PC-3 (cell line): ENCODE measurements around the gene SOSTDC1. TPM values are rescaled to one million over a fixed set of nuclear protein-coding genes. Genes with fewer than 3 reads are reported as not detected.
"Not testable (repeated sequence)": the region's sequence is repeated elsewhere in the genome, so short reads cannot be mapped to it uniquely, and the experiment has no call there.

ENCODE experiments used
- ATAC-seq: fragments of 200-7000 bp; cut with Tn5 transposase; 2 replicates; pipeline ENCODE4 v1.9.1; 2020; ENCODE audit warnings: mild to moderate bottlenecking, moderate library complexity
- BruUV-seq: library from RNA; stranded (reverse); fragments of 400-500 nt; replicated peaks from 2 replicates; lab custom pipeline; 2021; lab: Mats Ljungman, UMichigan
- CTCF ChIA-PET: fragments of 300-600 bp; sonication (Branson Sonifier 250); formaldehyde crosslinking; loops from one replicate; lab custom pipeline; 2022; ENCODE audit warnings: antibody characterized with exemption; lab: Charles Lee
- POLR2A ChIA-PET: fragments of 300-600 bp; sonication (Branson Sonifier 250); formaldehyde crosslinking; loops from one replicate; lab custom pipeline; 2022; ENCODE audit warnings: antibody characterized with exemption; ENCODE audit not compliant: unreplicated experiment; lab: Charles Lee
- DNase-seq: peaks from one replicate; pipeline ENCODE4 v3.0.0-alpha.2; 2015
- H2AFZ ChIP-seq: fragments of 300-600 bp; sonication (generic); 2 replicates; pipeline ENCODE4 v1.6.0; 2016; ENCODE audit warnings: antibody characterized with exemption, low read length
- H3F3A ChIP-seq: fragments of 300-600 bp; sonication (generic); one replicate; pipeline ENCODE4 v1.6.0; 2017; ENCODE audit warnings: antibody characterized with exemption, low read length, control low read depth, mild to moderate bottlenecking; ENCODE audit not compliant: unreplicated experiment
- H3K27ac ChIP-seq: fragments of 300-600 bp; sonication (generic); 2 replicates; pipeline ENCODE4 v1.5.1; 2016; ENCODE audit warnings: mild to moderate bottlenecking, low read length
- H3K27me3 ChIP-seq: fragments of 300-600 bp; sonication (generic); 2 replicates; pipeline ENCODE4 v1.6.1; 2016; ENCODE audit warnings: low read length, mixed read lengths
- H3K36me3 ChIP-seq: fragments of 300-600 bp; sonication (generic); 2 replicates; pipeline ENCODE4 v1.6.1; 2016; ENCODE audit warnings: low read depth, mixed run types, low read length, mixed read lengths
- H3K4me1 ChIP-seq: fragments of 300-600 bp; sonication (generic); 2 replicates; pipeline ENCODE4 v1.5.1; 2016; ENCODE audit warnings: low read length; ENCODE audit not compliant: insufficient read depth
- H3K4me2 ChIP-seq: fragments of 300-600 bp; sonication (generic); 2 replicates; pipeline ENCODE4 v1.6.0; 2016; ENCODE audit warnings: low read length
- H3K4me3 ChIP-seq: fragments of 300-600 bp; sonication (generic); 2 replicates; pipeline ENCODE4 v1.5.1; 2016; ENCODE audit warnings: mild to moderate bottlenecking, low read length, mixed read lengths
- H3K79me2 ChIP-seq: fragments of 300-600 bp; sonication (generic); 2 replicates; pipeline ENCODE4 v1.6.1; 2017; ENCODE audit warnings: low read length, mixed read lengths
- H3K9ac ChIP-seq: fragments of 300-600 bp; sonication (generic); 2 replicates; pipeline ENCODE4 v1.6.0; 2016; ENCODE audit warnings: mild to moderate bottlenecking, low read length
- H3K9me2 ChIP-seq: fragments of 300-600 bp; sonication (generic); replicated peaks from 2 replicates; pipeline ENCODE4 v1.6.1; 2016; ENCODE audit warnings: mixed run types, low read length, mixed read lengths
- H3K9me3 ChIP-seq: fragments of 300-600 bp; sonication (generic); 2 replicates; pipeline ENCODE4 v1.6.1; 2016; ENCODE audit warnings: low read length, mixed read lengths
- H4K20me1 ChIP-seq: fragments of 300-600 bp; sonication (generic); 2 replicates; pipeline ENCODE4 v1.6.1; 2016; ENCODE audit warnings: low read length, mixed read lengths
- EZH2 ChIP-seq: fragments of 300-600 bp; sonication (generic); IDR thresholded peaks from one replicate; pipeline ENCODE4 v1.6.1; 2017; ENCODE audit warnings: antibody characterized with exemption, mild to moderate bottlenecking, low read length; ENCODE audit not compliant: unreplicated experiment
- EZH2phosphoT487 ChIP-seq: fragments of 300-600 bp; sonication (generic); IDR thresholded peaks from 2 replicates; pipeline ENCODE4 v1.6.1; 2018; ENCODE audit warnings: mild to moderate bottlenecking, antibody characterized with exemption, low read length, borderline replicate concordance
- intact Hi-C: fragments of 100-400 bp; cut with micrococcal nuclease; formaldehyde crosslinking; loops from 2 replicates; pipeline ENCODE4 v1.9.0; 2023
- total RNA-seq: library from RNA; depleted of rRNA; stranded (reverse); fragments of >200 nt; gene quantifications from 2 replicates; pipeline ENCODE4 v1.2.3, GENCODE V29; 2014
- TF ChIP-seq, protein P1 (sequence below): fragments of 300-600 bp; sonication (generic); conservative IDR thresholded peaks from 2 replicates; pipeline ENCODE4 v1.5.1; 2017; ENCODE audit warnings: antibody characterized with exemption, low read depth, mild to moderate bottlenecking, low read length

The SOSTDC1 gene
- total RNA-seq, 1 experiment from 2014 or later = 0.22 TPM

DNA sequence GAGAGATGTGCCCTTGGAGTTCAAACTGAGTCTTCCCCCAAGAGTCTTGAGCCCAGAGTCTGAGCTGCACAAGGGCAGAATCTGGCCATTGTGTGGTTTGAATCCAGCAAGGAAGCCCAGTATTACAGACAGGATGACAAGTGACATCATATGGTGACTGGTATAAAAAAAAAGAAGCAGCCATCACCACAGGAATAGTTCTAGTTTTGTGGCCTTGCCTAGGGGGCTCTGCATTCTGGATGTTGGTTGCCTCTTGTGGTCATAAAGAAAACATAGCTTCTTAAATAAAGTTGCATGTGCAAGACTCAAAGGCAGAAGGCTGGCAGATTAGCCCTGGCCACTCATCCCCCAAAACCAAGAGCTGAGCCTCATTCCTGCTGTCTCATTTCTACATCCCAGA lies 44.3 kb upstream of the SOSTDC1 start:
- Histone ChIP-seq H3K27me3 (no peaks in the 10 kb centered on the region), H3K9me3 (no peaks in the 10 kb centered on the region), H2AFZ (no peak overlapping the region), H3K36me3 (no peaks in the 10 kb centered on the region), H3K4me1 (no peaks in the 10 kb centered on the region), H3F3A (no peaks in the 10 kb centered on the region), H3K27ac (no peak overlapping the region), H3K4me3 (no peak overlapping the region), H3K4me2 (no peak overlapping the region), H3K79me2 (no peaks in the 10 kb centered on the region), H3K9me2 (no peaks in the 10 kb centered on the region), H4K20me1 (no peaks in the 10 kb centered on the region), H3K9ac (no peak overlapping the region)
- TF ChIP-seq, protein P1, sequence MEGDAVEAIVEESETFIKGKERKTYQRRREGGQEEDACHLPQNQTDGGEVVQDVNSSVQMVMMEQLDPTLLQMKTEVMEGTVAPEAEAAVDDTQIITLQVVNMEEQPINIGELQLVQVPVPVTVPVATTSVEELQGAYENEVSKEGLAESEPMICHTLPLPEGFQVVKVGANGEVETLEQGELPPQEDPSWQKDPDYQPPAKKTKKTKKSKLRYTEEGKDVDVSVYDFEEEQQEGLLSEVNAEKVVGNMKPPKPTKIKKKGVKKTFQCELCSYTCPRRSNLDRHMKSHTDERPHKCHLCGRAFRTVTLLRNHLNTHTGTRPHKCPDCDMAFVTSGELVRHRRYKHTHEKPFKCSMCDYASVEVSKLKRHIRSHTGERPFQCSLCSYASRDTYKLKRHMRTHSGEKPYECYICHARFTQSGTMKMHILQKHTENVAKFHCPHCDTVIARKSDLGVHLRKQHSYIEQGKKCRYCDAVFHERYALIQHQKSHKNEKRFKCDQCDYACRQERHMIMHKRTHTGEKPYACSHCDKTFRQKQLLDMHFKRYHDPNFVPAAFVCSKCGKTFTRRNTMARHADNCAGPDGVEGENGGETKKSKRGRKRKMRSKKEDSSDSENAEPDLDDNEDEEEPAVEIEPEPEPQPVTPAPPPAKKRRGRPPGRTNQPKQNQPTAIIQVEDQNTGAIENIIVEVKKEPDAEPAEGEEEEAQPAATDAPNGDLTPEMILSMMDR = no peak
- no peak for TF ChIP-seq EZH2
- no peak for TF ChIP-seq EZH2phosphoT487
- intact Hi-C loops = no loop called here
- no peak for ATAC-seq
- DNase-seq = no peak
- CTCF ChIA-PET = no interaction called here
- no TSS peak for BruUV-seq
- POLR2A ChIA-PET = no interaction called here

GRCh38 chr7:16506422-16506821 lies 40.9 kb upstream of the SOSTDC1 start:
- intact Hi-C loops, H3K9me2 ChIP-seq, DNase-seq, BruUV-seq, H3K27ac ChIP-seq, ATAC-seq, H3K9ac ChIP-seq, H3K36me3 ChIP-seq, H2AFZ ChIP-seq, H3K9me3 ChIP-seq, POLR2A ChIA-PET, H4K20me1 ChIP-seq, H3K27me3 ChIP-seq, H3K4me1 ChIP-seq, CTCF ChIA-PET, H3K4me3 ChIP-seq, H3K4me2 ChIP-seq, H3K79me2 ChIP-seq, H3F3A ChIP-seq: not testable (repeated sequence)

DNA sequence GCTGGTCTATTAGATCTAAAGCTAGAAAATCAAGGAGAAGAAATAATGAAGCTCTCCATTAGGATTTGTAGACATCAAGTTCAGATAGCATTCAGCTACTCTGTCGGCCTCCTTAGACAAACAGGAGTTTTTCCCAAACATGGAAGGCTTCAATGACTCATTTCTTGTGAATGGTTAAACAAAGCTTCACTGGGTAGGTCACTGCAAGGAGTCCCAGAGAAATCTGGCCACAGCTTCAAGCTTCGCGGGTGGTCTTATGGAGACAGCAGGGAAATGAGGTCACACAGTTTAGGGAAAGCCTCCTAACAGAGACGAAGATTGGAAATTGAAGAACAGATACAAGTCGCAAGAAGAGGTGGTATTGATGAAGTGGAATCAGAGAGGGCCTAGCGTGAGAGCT lies 38.5 kb upstream of the SOSTDC1 start:
- Histone ChIP-seq H3K9ac (no peak overlapping the region), H3K4me1 (no peaks in the 10 kb centered on the region), H3K79me2 (no peaks in the 10 kb centered on the region), H3K27ac (no peak overlapping the region), H3K27me3 (no peaks in the 10 kb centered on the region), H4K20me1 (no peaks in the 10 kb centered on the region), H3F3A (no peaks in the 10 kb centered on the region), H2AFZ (no peak overlapping the region), H3K4me3 (no peak overlapping the region), H3K36me3 (no peaks in the 10 kb centered on the region), H3K9me3 (no peaks in the 10 kb centered on the region), H3K4me2 (no peak overlapping the region), H3K9me2 (no peaks in the 10 kb centered on the region)
- TF ChIP-seq, protein P1 = no peak
- TF ChIP-seq EZH2 (no peak), EZH2phosphoT487 (no peak)
- no TSS peak for BruUV-seq
- peak; percentile 39 for DNase-seq
- ChIA-PET CTCF (no interaction called here), POLR2A (no interaction called here)
- intact Hi-C loops = no loop called here
- peak; percentile 74 for ATAC-seq
